ENCODE measurements around the gene MBLAC2. TPM values are rescaled to one million over a fixed set of nuclear protein-coding genes. Genes with fewer than 3 reads are reported as not detected.

Gene MBLAC2
- total RNA-seq, 2 donors from 2014 or later: 3.4 to 4.8 TPM

- Histone ChIP-seq H3K9me3 (no peaks in the 10 kb centered on the region), H3K27me3 (replicated peaks; ENCODE audit: insufficient read depth) (no peaks in the 10 kb centered on the region), H3K4me1 (ENCODE audit: control insufficient read depth in 1 of 2, low read depth in 2 of 2) (no peaks in the 10 kb centered on the region), H3K27ac (no peak overlapping the region), H3K36me3 (no peaks in the 10 kb centered on the region), H3K4me3 (no peak overlapping the region)
- TF ChIP-seq, protein P1, sequence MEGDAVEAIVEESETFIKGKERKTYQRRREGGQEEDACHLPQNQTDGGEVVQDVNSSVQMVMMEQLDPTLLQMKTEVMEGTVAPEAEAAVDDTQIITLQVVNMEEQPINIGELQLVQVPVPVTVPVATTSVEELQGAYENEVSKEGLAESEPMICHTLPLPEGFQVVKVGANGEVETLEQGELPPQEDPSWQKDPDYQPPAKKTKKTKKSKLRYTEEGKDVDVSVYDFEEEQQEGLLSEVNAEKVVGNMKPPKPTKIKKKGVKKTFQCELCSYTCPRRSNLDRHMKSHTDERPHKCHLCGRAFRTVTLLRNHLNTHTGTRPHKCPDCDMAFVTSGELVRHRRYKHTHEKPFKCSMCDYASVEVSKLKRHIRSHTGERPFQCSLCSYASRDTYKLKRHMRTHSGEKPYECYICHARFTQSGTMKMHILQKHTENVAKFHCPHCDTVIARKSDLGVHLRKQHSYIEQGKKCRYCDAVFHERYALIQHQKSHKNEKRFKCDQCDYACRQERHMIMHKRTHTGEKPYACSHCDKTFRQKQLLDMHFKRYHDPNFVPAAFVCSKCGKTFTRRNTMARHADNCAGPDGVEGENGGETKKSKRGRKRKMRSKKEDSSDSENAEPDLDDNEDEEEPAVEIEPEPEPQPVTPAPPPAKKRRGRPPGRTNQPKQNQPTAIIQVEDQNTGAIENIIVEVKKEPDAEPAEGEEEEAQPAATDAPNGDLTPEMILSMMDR (IDR thresholded peaks at IDR 0.05): no peak
- no peak for ATAC-seq (ENCODE audit: insufficient number of reproducible peaks, low FRiP score, low read depth)
- no peak for DNase-seq (ENCODE audit: low spot score)
Observed at GRCh38 chr5:90418214-90418613, 56.4 kb downstream of the MBLAC2 start.

DNA sequence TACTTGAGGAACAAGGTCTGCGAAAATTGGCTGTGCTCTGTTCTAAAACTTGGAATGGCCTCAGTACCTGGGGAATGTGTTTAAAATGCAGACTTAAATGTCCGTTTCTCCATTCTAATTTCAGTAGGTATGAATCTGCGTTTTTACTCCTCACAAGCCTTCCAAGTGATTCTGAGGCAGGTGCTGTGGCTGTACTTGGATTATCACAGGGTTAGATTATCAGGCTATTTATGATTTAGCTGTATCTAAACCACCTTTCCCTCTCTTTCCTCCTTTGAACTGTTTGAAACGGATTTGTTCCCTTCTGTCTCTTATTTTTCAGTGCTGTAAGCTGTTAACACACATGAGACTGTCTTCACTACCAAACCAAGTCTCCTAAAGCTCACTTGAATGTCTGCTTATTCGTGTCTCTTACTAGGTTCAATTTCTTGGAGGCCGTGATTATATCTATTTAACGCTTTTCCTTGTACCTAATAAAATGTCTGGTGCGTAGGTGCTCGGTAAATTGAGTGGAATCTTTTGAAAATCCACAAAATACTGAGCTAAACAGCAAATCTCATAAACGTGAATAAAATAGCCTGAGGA lies 64.3 kb downstream of the MBLAC2 start:
- peak overlapping the region; percentile 90 to 98 for H3K27ac ChIP-seq
- no peak for DNase-seq (ENCODE audit: low spot score)
- H3K4me3 ChIP-seq: peak overlapping the region; percentile 94
- H3K27me3 ChIP-seq (replicated peaks; ENCODE audit: insufficient read depth): no peaks in the 10 kb centered on the region
- TF ChIP-seq, protein P1 (IDR thresholded peaks at IDR 0.05): no peak
- H3K36me3 ChIP-seq: no peaks in the 10 kb centered on the region
- no peaks in the 10 kb centered on the region for H3K9me3 ChIP-seq
- no peak for ATAC-seq (ENCODE audit: insufficient number of reproducible peaks, low FRiP score, low read depth)
- H3K4me1 ChIP-seq (ENCODE audit: control insufficient read depth in 1 of 2, low read depth in 2 of 2): peaks cover 6 to 10% of the 10 kb centered on the region in 2 donors

DNA sequence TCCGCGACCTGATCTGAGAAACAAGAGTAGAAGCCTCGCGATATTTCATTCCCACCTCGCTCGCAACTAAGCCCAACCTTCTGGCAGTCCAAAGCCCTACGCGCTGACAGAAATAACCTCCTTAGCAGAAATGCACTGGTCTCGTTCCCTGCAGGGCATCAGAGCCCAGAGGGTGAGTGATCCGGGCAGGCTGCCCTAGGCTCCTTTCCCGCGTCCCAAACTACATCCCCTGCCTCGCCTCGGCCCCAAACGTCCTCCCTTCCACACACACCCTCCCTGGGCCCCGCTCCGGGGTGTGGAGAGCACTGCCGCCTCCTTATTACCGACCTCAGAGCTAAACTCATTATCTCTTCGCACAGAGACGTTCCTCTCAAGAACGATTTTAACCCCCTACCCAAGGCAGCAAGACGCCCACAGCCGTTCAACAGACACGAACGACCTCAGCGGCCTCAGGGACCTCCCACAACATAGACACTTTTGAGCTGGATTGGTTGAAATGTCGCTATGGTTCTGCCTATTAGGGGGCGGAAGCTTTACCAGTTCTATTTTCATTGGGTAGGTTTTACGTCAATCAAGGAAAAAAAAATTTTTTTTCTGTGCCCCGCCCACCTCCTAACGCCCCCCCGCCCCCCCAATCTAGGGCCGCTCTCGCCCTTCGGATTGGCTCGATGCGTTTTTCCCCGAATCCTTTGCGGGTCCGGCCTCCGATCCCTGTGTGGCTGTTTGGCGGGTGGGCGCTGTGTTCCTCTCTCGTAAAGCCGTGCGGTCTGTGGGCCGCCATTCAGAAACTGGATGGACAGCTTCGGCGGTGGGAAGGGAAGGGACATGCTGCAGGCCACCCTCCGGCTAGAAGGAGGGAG lies 65.0 kb downstream of the MBLAC2 start, which contains the start of gene CETN3:
Gene CETN3 (minus strand): TSS at position 439 of the 860 bp plus-strand sequence. CDS start 95 bp downstream, at position 344.
- H3K4me3 ChIP-seq: peak within 1 kb of the TSS; percentile 94
- no peaks in the 10 kb centered on the region for H3K36me3 ChIP-seq
- TF ChIP-seq, protein P1 (IDR thresholded peaks at IDR 0.05): peak; percentile 14
- peaks cover 6 to 10% of the 10 kb centered on the region in 2 donors for H3K4me1 ChIP-seq (ENCODE audit: control insufficient read depth in 1 of 2, low read depth in 2 of 2)
- H3K27me3 ChIP-seq (replicated peaks; ENCODE audit: insufficient read depth): no peaks in the 10 kb centered on the region
- peak within 1 kb of the TSS; percentile 90 to 98 for H3K27ac ChIP-seq
- H3K9me3 ChIP-seq: no peaks in the 10 kb centered on the region
- DNase-seq (ENCODE audit: low spot score): peak; percentile 74
- peak; percentile 100 for ATAC-seq (ENCODE audit: insufficient number of reproducible peaks, low FRiP score, low read depth)

DNA sequence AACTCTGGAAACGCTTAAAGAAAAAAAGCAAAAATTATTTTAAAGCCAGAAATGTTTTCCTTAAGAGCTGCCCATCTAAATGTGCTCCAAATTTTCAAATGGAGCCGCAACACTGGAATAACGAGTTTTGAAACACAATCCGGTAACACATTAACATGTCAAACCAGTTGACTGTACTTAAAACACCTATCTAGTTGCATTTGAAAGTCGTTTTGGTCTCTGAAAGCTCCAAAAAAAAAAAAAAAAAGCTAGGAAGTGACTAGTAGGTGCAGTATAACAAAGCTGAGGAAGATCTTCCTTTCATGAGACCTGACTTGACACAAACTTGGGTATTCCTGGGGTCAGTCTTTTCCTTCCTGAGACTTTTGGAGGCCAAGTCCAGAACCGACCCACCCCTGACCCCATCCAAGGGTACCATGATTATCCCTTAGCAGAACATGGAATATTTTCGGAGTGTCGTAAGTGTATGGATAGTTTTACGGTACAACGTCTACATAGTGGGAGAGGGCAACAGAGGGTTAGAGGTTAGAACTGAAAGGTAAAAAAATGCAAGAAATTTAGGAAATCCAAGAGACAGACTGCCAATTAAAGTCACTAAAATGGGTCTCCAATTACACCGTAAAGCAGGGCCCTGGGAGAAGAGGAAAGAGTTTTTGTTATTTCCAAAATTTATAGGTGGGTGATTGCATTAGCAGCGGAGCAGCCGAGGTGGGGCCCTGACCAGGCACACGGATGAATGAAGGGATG lies 65.8 kb downstream of the MBLAC2 start:
- no peak for ATAC-seq (ENCODE audit: insufficient number of reproducible peaks, low FRiP score, low read depth)
- H3K9me3 ChIP-seq: no peaks in the 10 kb centered on the region
- peak overlapping the region; percentile 90 to 98 for H3K27ac ChIP-seq
- no peaks in the 10 kb centered on the region for H3K27me3 ChIP-seq (replicated peaks; ENCODE audit: insufficient read depth)
- peaks cover 6 to 10% of the 10 kb centered on the region in 2 donors for H3K4me1 ChIP-seq (ENCODE audit: control insufficient read depth in 1 of 2, low read depth in 2 of 2)
- DNase-seq (ENCODE audit: low spot score): no peak
- TF ChIP-seq, protein P1 (IDR thresholded peaks at IDR 0.05): no peak
- no peaks in the 10 kb centered on the region for H3K36me3 ChIP-seq
- H3K4me3 ChIP-seq: peak overlapping the region; percentile 94

Other genes with a start within 250 kb of the MBLAC2 start
- 10 to 100 TPM; 10.1 to 12.2 TPM for gene CETN3, start 65.0 kb downstream of the MBLAC2 start, total RNA-seq
- gene POLR3G, start 93 bp upstream of the MBLAC2 start, total RNA-seq: under 1 TPM in 1 of 2 donors, not detected in 1; 0.42 TPM
- 10 to 100 TPM; 15.0 to 19.3 TPM for gene LYSMD3, start 54.8 kb upstream of the MBLAC2 start, total RNA-seq
- gene ADGRV1, start 84.0 kb upstream of the MBLAC2 start, total RNA-seq: 1 to 10 TPM in 1 of 2 donors, not detected in 1; 1.4 TPM

Data from thoracic aorta (tissue), 2 donors.